OCI-LY7 (cell line): ENCODE results near the gene HSPA14. TPM values are rescaled to one million over a fixed set of nuclear protein-coding genes. Genes with fewer than 3 reads are reported as not detected.

Experiments used
- BruUV-seq: library from RNA; stranded (reverse); fragments of 400-500 nt; replicated peaks from 2 replicates; lab custom pipeline; 2021; lab: Mats Ljungman, UMichigan
- CTCF ChIA-PET: fragments of 300-600 bp; sonication (Branson Sonifier 250); formaldehyde crosslinking; loops from one replicate; lab custom pipeline; 2022; ENCODE audit warnings: antibody characterized with exemption; ENCODE audit not compliant: unreplicated experiment; lab: Charles Lee
- POLR2A ChIA-PET: fragments of 300-600 bp; sonication (Branson Sonifier 250); formaldehyde crosslinking; loops from one replicate; lab custom pipeline; 2022; ENCODE audit warnings: antibody characterized with exemption; lab: Charles Lee
- DNase-seq: peaks from one replicate; pipeline ENCODE4 v3.0.0-alpha.2; 2015; ENCODE audit warnings: low spot score
- H2AFZ ChIP-seq: fragments of 200-600 bp; sonication (generic), shearing (Covaris generic); 2 replicates; pipeline ENCODE4 v1.6.1; 2014; ENCODE audit warnings: mild to moderate bottlenecking, antibody characterized with exemption, low read length, moderate library complexity
- H3K27ac ChIP-seq: fragments of 200-600 bp; sonication (generic); 2 replicates; pipeline ENCODE4 v1.5.1; 2014; ENCODE audit warnings: mixed run types, low read depth, mild to moderate bottlenecking, moderate library complexity, low read length, inconsistent platforms; ENCODE audit not compliant: poor library complexity, severe bottlenecking
- H3K36me3 ChIP-seq: fragments of 200-600 bp; sonication (generic); 2 replicates; pipeline ENCODE4 v1.6.1; 2014; ENCODE audit warnings: mild to moderate bottlenecking, antibody characterized with exemption, low read length, moderate library complexity, mixed read lengths; ENCODE audit not compliant: insufficient read depth
- H3K4me1 ChIP-seq: fragments of 200-600 bp; sonication (generic); 2 replicates; pipeline ENCODE4 v1.5.1; 2014; ENCODE audit warnings: mild to moderate bottlenecking, low read length; ENCODE audit not compliant: insufficient read depth, poor library complexity, severe bottlenecking
- H3K4me2 ChIP-seq: fragments of 200-600 bp; sonication (generic); 2 replicates; pipeline ENCODE4 v1.6.1; 2014; ENCODE audit warnings: mild to moderate bottlenecking, low read length
- H3K4me3 ChIP-seq: fragments of 200-600 bp; sonication (generic); 2 replicates; pipeline ENCODE4 v1.5.1; 2014; ENCODE audit warnings: mild to moderate bottlenecking, low read depth, low read length; ENCODE audit not compliant: poor library complexity, severe bottlenecking
- H3K79me2 ChIP-seq: fragments of 200-600 bp; sonication (generic); 2 replicates; pipeline ENCODE4 v1.6.1; 2016; ENCODE audit warnings: low read depth, mild to moderate bottlenecking, low read length, moderate library complexity, mixed read lengths; ENCODE audit not compliant: insufficient read depth
- H3K9me2 ChIP-seq: fragments of 200-600 bp; sonication (generic); 2 replicates; pipeline ENCODE4 v1.6.1; 2016; ENCODE audit warnings: mild to moderate bottlenecking, low read length, mixed read lengths; ENCODE audit not compliant: insufficient read depth
- H3K9me3 ChIP-seq: fragments of 200-600 bp; sonication (generic); 2 replicates; pipeline ENCODE4 v1.6.1; 2014; ENCODE audit warnings: mild to moderate bottlenecking, mixed run types, low read length, mixed read lengths
- H4K20me1 ChIP-seq: fragments of 200-600 bp; sonication (generic); 2 replicates; pipeline ENCODE4 v1.6.1; 2014; ENCODE audit warnings: mild to moderate bottlenecking, antibody characterized with exemption, low read length, moderate library complexity, mixed read lengths; ENCODE audit not compliant: insufficient read depth
- EZH2phosphoT487 ChIP-seq: fragments of 200-600 bp; sonication (generic); IDR thresholded peaks from 2 replicates; pipeline ENCODE4 v1.6.1; 2018; ENCODE audit warnings: low read depth, borderline replicate concordance, mild to moderate bottlenecking, mixed run types, antibody characterized with exemption, low read length, moderate library complexity, mixed read lengths
- intact Hi-C: fragments of 100-400 bp; cut with micrococcal nuclease; formaldehyde crosslinking; loops from one replicate; pipeline ENCODE4 v1.10.0; 2022; ENCODE audit not compliant: unreplicated experiment
- total RNA-seq, 2 experiments: library from RNA; depleted of rRNA in 1 of 2; stranded (reverse); fragments of >200 nt in 1 of 2; shearing (Covaris generic) in 1 of 2; gene quantifications; 2 replicates each; pipeline ENCODE4 v1.2.3, GENCODE V29; 2014 to 2022
- TF ChIP-seq, protein P1 (sequence below): fragments of 200-600 bp; sonication (generic); conservative IDR thresholded peaks from 2 replicates; pipeline ENCODE4 v1.5.1; 2014; ENCODE audit warnings: mild to moderate bottlenecking, antibody characterized with exemption, low read length, moderate library complexity, mixed read lengths

Gene HSPA14
- total RNA-seq, 2 experiments from 2014 or later = 21.8 to 28.2 TPM

DNA sequence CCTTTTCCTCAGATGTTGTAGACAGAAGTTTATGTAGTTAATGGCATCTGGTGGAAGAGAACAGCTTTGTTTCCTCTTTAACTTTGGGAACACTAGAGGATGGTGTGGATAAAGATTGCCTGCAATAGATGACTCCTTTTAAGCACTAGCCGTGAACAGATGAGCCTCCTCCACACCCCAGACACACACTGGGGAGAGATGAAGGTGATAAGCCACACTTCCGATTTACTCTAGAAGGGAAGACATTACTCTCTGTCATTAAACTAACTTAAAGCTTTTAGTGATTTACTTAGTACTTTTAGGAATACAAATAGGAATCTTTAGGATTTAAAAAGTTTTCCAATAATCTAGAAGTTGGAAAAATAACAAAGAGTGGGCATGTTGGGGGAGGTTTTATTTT, 6.8 kb downstream of the HSPA14 start:
- TF ChIP-seq EZH2phosphoT487 = no peak
- TF ChIP-seq, protein P1, sequence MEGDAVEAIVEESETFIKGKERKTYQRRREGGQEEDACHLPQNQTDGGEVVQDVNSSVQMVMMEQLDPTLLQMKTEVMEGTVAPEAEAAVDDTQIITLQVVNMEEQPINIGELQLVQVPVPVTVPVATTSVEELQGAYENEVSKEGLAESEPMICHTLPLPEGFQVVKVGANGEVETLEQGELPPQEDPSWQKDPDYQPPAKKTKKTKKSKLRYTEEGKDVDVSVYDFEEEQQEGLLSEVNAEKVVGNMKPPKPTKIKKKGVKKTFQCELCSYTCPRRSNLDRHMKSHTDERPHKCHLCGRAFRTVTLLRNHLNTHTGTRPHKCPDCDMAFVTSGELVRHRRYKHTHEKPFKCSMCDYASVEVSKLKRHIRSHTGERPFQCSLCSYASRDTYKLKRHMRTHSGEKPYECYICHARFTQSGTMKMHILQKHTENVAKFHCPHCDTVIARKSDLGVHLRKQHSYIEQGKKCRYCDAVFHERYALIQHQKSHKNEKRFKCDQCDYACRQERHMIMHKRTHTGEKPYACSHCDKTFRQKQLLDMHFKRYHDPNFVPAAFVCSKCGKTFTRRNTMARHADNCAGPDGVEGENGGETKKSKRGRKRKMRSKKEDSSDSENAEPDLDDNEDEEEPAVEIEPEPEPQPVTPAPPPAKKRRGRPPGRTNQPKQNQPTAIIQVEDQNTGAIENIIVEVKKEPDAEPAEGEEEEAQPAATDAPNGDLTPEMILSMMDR = no peak
- Histone ChIP-seq H3K9me3 (no peaks in the 10 kb centered on the region), H3K79me2 (peaks cover 33% of the 10 kb centered on the region), H3K4me1 (no peaks in the 10 kb centered on the region), H3K9me2 (no peaks in the 10 kb centered on the region), H3K27ac (no peak overlapping the region), H3K4me2 (no peak overlapping the region), H4K20me1 (peaks cover 14% of the 10 kb centered on the region; the same call in 1 of the 2 replicates), H3K4me3 (no peak overlapping the region), H2AFZ (no peak overlapping the region), H3K36me3 (peaks cover 90% of the 10 kb centered on the region)
- ChIA-PET CTCF (no interaction called here), POLR2A (interaction anchor here (0.5 to 1.4 kb wide), 3 partner anchors 28 to 972 kb away, joined by 3 to 4 read pairs (median 3); no protein-coding TSS in a partner anchor)
- intact Hi-C loops = no loop called here
- DNase-seq = no peak
- BruUV-seq = no TSS peak

GRCh38 chr10:14852236-14852635, 14.1 kb downstream of the HSPA14 start:
- H3K9me2 ChIP-seq = no peaks in the 10 kb centered on the region
- TF ChIP-seq, protein P1 = no peak
- TF ChIP-seq EZH2phosphoT487 = no peak
- H2AFZ ChIP-seq = no peak overlapping the region
- H3K4me1 ChIP-seq = peaks cover under 1% of the 10 kb centered on the region
- BruUV-seq = no TSS peak
- H3K27ac ChIP-seq = no peak overlapping the region
- ChIA-PET CTCF (no interaction called here), POLR2A (interaction anchor here (0.5 to 1.6 kb wide), 2 partner anchors 14 to 53 kb away, joined by 3 to 8 read pairs; partner anchors contain the start of genes CDNF, HSPA14 and MSANTD7)
- H3K4me2 ChIP-seq = no peak overlapping the region
- no peak overlapping the region for H3K4me3 ChIP-seq
- no peaks in the 10 kb centered on the region for H3K79me2 ChIP-seq
- DNase-seq = no peak
- peaks cover 4% of the 10 kb centered on the region; the same call in 1 of the 2 replicates for H4K20me1 ChIP-seq
- H3K36me3 ChIP-seq = peaks cover 86% of the 10 kb centered on the region
- intact Hi-C loops = no loop called here
- no peaks in the 10 kb centered on the region for H3K9me3 ChIP-seq

DNA sequence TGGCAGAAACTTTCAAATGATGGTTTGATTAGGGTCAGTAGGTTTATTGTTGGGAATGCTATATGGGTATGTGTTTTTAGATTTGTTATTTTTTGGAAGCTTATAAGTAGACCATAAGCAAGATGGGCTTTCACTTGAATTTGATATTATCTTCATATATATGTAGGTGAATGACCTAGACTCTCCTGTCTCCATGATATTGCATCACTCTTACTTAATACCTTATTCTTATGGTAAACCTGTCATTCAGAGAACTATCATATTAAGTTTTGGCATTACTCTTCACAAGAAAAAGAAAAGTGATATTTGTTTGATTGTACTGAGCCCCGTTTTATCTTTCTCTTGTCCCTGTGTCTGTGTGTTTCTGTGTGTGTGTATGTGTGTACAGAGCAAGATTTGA, 17.3 kb downstream of the HSPA14 start:
- BruUV-seq = no TSS peak
- H3K9me2 ChIP-seq = no peaks in the 10 kb centered on the region
- ChIA-PET CTCF (no interaction called here), POLR2A (interaction anchor here (1.2 kb wide), 1 partner anchor 11 kb away, joined by 5 read pairs; no protein-coding TSS in a partner anchor)
- TF ChIP-seq, protein P1 = no peak
- DNase-seq = no peak
- H3K4me2 ChIP-seq = no peak overlapping the region
- H3K79me2 ChIP-seq = no peaks in the 10 kb centered on the region
- intact Hi-C loops = no loop called here
- no peaks in the 10 kb centered on the region for H4K20me1 ChIP-seq
- no peak overlapping the region for H3K4me3 ChIP-seq
- H3K9me3 ChIP-seq = no peaks in the 10 kb centered on the region
- peaks cover 92% of the 10 kb centered on the region for H3K36me3 ChIP-seq
- H3K27ac ChIP-seq = no peak overlapping the region
- peaks cover 22% of the 10 kb centered on the region for H3K4me1 ChIP-seq
- no peak overlapping the region for H2AFZ ChIP-seq
